HG02610 (cell line): ENCODE measurements around the gene TEX29.

Experiments
- ATAC-seq: cut with Tn5 transposase; IDR thresholded peaks from one replicate; pipeline ENCODE4 v1.9.1; 2021; ENCODE audit warnings: mild to moderate bottlenecking, moderate library complexity; ENCODE audit not compliant: unreplicated experiment

The TEX29 gene

DNA sequence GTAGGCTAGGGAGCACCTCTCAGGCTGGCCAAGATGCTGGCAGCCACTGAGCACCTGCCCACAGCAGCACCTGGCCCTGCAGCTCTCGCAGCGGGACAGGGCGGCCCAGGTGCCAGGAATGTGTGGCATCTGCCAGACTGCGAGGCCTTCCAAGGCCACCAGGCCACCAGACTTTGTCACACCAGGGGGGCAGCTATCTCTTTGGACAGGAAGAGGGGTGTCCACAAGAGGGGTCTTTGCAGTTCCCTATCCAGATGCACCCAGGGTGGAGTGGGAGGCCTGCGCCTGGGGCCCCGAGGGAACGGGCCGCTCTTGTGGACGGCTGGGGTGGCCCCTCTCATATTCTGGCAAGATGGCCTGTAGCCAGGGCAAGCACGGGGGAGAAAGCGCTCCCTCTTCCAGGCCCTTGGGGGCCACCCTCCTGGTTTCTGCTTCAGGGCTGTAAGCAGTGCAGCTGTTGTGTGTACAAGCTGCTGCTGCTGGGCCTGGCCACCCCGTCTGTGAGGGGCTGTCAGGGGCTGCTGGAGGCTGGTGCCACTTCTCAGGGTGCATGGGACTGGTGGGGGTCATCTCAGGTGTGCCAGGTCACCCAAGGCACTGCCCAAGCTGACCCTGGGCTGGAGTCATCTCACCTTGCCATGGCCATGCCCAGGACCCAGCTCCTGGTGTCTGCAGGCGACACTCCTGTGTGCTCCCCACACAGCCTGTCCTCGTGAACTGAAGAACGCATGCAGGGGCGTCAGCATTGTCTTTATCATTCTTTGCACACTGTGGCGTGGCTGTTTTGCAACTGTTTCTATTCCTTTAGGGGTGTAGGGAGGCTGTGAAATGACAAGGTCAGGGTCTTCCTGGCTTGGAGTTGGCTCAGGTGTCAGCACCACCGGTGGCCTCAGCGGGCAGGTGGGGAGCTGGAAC is 1.8 kb downstream of the TEX29 start:
- ATAC-seq: no peak

- ATAC-seq: no peak
These were observed 2.5 kb downstream of the TEX29 start for GRCh38 chr13:111322916-111323331.

GRCh38 chr13:111323549-111323948 is 3.1 kb downstream of the TEX29 start:
- no peak for ATAC-seq

DNA sequence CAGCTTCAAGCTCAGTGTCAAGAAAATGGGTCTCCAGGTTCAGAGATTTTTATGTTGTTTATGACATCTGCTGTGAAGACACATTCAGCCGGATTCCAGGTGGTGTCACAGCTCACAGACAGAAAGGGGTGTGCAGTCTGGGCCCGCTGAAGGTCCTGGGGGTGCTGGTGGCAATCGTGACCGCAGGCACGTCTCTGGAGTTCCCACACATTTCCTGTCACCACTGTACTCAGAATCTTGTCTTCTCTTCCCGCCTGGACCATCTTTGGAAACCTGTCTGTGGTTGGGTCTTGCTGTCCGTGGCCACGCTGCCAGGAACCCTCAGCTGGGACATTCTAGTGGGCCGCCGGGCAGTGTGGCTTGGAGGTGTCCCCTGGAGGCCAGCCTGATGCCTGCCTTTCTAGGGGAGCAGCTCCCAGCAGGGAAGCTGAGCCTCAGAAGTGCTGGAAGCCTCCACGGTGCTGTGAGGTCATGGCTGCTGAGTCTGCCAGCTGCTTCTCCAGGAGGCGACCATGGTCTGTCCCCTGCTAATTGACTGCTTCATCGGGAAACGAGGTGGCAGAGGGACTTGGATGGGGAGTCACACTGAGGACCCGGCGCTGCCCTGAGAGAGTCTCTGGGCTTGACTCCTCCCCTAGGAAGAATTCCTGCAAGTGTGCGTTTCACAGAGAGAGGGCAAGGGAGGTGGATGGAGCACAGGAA is 3.7 kb downstream of the TEX29 start:
- ATAC-seq: no peak

GRCh38 chr13:111324736-111325135 is 4.3 kb downstream of the TEX29 start:
- ATAC-seq: no peak

- no peak for ATAC-seq
These were observed 4.9 kb downstream of the TEX29 start for GRCh38 chr13:111325146-111325890.

- no peak for ATAC-seq
These were observed 5.6 kb downstream of the TEX29 start for GRCh38 chr13:111325941-111326620.

GRCh38 chr13:111326621-111326965 is 6.2 kb downstream of the TEX29 start:
- ATAC-seq: no peak

- ATAC-seq: no peak
These were observed 6.7 kb downstream of the TEX29 start for GRCh38 chr13:111326981-111327642.

- no peak for ATAC-seq
These were observed 7.5 kb downstream of the TEX29 start for GRCh38 chr13:111327730-111328573.

DNA sequence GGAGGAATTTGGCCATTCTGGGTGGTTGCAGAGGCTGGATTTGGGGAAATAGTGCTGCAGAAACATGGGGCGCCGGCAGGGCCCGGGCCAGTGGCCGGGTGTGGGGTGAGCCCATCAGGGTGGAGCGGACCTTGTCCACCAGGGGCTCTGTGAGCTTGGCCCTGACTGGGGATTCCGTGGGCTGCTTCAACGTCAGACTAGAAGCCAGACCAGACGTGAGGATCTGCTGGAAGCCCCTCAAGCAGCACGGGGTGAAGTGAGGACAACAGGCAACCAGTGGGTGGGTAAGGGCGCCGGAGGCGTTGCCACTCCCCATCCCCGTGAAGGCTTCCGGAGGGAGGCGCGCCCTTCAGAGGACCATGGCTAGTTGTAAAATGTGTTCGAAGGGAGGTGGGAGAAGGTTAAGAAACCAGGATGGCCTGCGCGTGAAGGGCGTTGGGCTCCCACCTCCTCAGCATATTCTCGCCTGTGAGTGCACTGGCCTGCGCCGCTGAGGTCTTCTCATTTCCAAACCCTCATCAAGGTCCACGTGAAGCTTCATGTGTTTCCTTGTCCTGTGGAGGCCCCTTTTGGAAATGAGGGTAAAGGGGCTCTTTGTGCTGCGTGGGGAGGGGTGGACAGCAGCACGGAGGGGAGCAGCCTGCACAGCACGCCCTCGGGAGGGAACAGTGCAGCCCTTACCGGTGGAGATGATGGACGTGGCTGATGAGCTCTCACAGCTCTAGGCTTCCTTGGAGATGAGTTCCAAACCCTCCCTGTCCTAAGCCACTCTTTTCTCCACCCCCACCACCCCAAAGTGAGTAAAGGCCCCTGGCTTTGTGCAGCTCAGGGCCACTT is 8.3 kb downstream of the TEX29 start:
- no peak for ATAC-seq

GRCh38 chr13:111329641-111330040 is 9.2 kb downstream of the TEX29 start:
- ATAC-seq: no peak

- no peak for ATAC-seq
These were observed 9.7 kb downstream of the TEX29 start for GRCh38 chr13:111330066-111330610.

- ATAC-seq: no peak
These were observed 14.9 kb downstream of the TEX29 start for GRCh38 chr13:111335298-111335697.

GRCh38 chr13:111336666-111337065 is 16.2 kb downstream of the TEX29 start:
- no peak for ATAC-seq

GRCh38 chr13:111337206-111337605 is 16.8 kb downstream of the TEX29 start:
- no peak for ATAC-seq

DNA sequence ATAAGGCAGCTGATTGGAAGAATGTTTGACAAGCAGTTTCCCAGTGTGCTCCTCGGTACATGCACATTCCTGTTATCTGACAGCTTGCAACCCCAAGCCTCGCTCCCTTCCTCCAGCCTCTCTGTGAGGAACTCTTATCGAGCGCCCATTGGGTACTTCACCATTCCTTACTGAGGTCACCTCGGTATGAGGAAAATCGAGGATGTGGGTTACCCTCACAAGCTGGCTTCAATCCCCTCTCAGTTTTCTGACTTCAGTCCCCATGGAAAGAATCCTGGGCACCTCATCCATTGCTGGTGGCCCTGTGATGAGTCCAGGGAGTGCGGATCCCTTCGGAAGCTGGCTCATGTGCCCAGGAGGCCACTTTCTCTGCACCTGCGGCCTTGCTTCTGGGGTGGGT is 17.3 kb downstream of the TEX29 start:
- ATAC-seq: no peak

DNA sequence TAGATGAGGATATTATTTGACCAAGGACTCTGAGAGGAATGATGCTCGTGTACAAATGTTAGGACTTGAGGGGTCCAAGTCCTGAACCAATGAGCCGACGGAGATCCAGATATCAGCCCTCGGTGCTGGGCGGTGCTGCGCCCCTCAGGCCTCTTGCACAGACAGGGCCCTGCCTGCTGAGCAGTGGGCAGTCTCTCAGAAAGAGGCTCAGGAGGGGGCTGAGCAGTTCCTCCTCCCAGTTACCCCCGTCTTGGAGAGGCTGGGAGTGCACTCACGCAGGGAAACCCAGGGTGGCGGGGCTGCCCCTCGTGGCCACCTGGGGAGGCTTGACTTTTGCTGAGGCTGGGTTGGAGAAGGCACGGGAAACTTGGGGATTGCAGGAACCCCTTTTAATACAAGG is 18.4 kb downstream of the TEX29 start:
- ATAC-seq: no peak
